Gastroesophageal sphincter (tissue), 4 donors: Measurements from ENCODE around the gene GTF3A. TPM values are rescaled to one million over a fixed set of nuclear protein-coding genes. Genes with fewer than 3 reads are reported as not detected.

ENCODE experiments used
- ATAC-seq: fragments of 150-250 bp; one replicate; pipeline ENCODE4 v1.9.1; 2016; ENCODE audit warnings: mild to moderate bottlenecking, moderate library complexity
- H3K27ac ChIP-seq, 4 donors: fragments of 200-600 bp; sonication (generic) in 3 of 4; 1 replicate in 3 of 4; 2 replicates in 1 of 4; pipeline ENCODE4 v1.5.1; 2016 to 2019
- H3K27me3 ChIP-seq: fragments of 200-600 bp; sonication (generic); one replicate; pipeline ENCODE4 v1.5.1; 2019
- H3K36me3 ChIP-seq, 2 donors: fragments of 200-600 bp; sonication (generic); one replicate each; pipeline ENCODE4 v1.5.1; 2019; ENCODE audit warnings: control low read depth in 1 of 2
- H3K4me1 ChIP-seq, 3 donors: fragments of 200-600 bp; sonication (generic); 1 replicate in 2 of 3; 2 replicates in 1 of 3; pipeline ENCODE4 v1.5.1; 2016 to 2019; ENCODE audit warnings: control low read depth in 2 of 3
- H3K4me3 ChIP-seq, 2 donors: fragments of 200-600 bp; sonication (generic); one replicate each; pipeline ENCODE4 v1.5.1; 2019; ENCODE audit warnings: mild to moderate bottlenecking in 1 of 2, moderate library complexity in 1 of 2
- H3K9me3 ChIP-seq, 3 donors: fragments of 200-600 bp; sonication (generic); one replicate each; pipeline ENCODE4 v1.5.1; 2017 to 2019; ENCODE audit warnings: control low read depth in 2 of 3
- EP300 ChIP-seq: sonication (generic); formaldehyde crosslinking; IDR thresholded peaks from one replicate; pipeline ENCODE4 v1.6.1; 2017; ENCODE audit warnings: antibody characterized with exemption, mild to moderate bottlenecking
- POLR2A ChIP-seq, 2 donors: fragments of 450-650 bp; IDR thresholded peaks; one replicate each; pipeline ENCODE4 v1.6.1; 2017; ENCODE audit warnings: antibody characterized with exemption in 2 of 2, mild to moderate bottlenecking in 2 of 2, moderate library complexity in 1 of 2
- POLR2AphosphoS5 ChIP-seq: sonication (generic); formaldehyde crosslinking; IDR thresholded peaks from one replicate; pipeline ENCODE4 v1.6.1; 2017; ENCODE audit warnings: antibody characterized with exemption
- WGBS, 2 donors: methylation state at CpG; one replicate each; pipeline ENCODE4 v1.1.5; 2018; ENCODE audit warnings: low coverage in 1 of 2; 5-methylcytosine and 5-hydroxymethylcytosine counted together
- total RNA-seq, 4 donors: library from RNA; depleted of rRNA; stranded (reverse); fragments of >200 nt; gene quantifications; one replicate each; pipeline ENCODE4 v1.1.0, GENCODE V29; 2016
- TF ChIP-seq, protein P1 (sequence below), 4 experiments: fragments of 200-600 bp in 2 of 4; fragments of 450-650 bp in 2 of 4; sonication (generic) in 1 of 4; IDR thresholded peaks; one replicate each; pipeline ENCODE4 v1.5.1; 2017 to 2019; ENCODE audit warnings: antibody characterized with exemption in 4 of 4, mild to moderate bottlenecking in 2 of 4, moderate library complexity in 2 of 4

GTF3A gene
- total RNA-seq, 4 donors from 2014 or later, result 90.5 to 151 (median 120) TPM

- peak overlapping the region; percentile 92 to 94 for H3K4me3 ChIP-seq
- H3K36me3 ChIP-seq, result no peaks in the 10 kb centered on the region
- TF ChIP-seq POLR2A (IDR thresholded peaks at IDR 0.05), result no peak
- TF ChIP-seq POLR2AphosphoS5, result peak; percentile 49
- TF ChIP-seq EP300, result no peak
- TF ChIP-seq, protein P1, sequence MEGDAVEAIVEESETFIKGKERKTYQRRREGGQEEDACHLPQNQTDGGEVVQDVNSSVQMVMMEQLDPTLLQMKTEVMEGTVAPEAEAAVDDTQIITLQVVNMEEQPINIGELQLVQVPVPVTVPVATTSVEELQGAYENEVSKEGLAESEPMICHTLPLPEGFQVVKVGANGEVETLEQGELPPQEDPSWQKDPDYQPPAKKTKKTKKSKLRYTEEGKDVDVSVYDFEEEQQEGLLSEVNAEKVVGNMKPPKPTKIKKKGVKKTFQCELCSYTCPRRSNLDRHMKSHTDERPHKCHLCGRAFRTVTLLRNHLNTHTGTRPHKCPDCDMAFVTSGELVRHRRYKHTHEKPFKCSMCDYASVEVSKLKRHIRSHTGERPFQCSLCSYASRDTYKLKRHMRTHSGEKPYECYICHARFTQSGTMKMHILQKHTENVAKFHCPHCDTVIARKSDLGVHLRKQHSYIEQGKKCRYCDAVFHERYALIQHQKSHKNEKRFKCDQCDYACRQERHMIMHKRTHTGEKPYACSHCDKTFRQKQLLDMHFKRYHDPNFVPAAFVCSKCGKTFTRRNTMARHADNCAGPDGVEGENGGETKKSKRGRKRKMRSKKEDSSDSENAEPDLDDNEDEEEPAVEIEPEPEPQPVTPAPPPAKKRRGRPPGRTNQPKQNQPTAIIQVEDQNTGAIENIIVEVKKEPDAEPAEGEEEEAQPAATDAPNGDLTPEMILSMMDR (IDR thresholded peaks at IDR 0.05), result peak in 1 of 4 experiments; percentile 7
- peak; percentile 30 for ATAC-seq
- peak overlapping the region; percentile 97 to 100 (median 99) for H3K27ac ChIP-seq
- no peaks in the 10 kb centered on the region for H3K9me3 ChIP-seq
- H3K4me1 ChIP-seq, result peaks cover 4 to 43% (median 18%) of the 10 kb centered on the region in 3 donors
- WGBS, 2 donors, result 0% methylated on average over 7 to 21 of the region's 34 CpGs
- H3K27me3 ChIP-seq, result no peaks in the 10 kb centered on the region
Observed at GRCh38 chr13:27450921-27451471, 26.6 kb downstream of the GTF3A start.

GRCh38 chr13:27455331-27455855, 31.0 kb downstream of the GTF3A start:
- Histone ChIP-seq H3K27ac (peak overlapping the region in 1 of 4 donors; percentile 8), H3K4me1 (peaks cover 0 to 11% (median 4%) of the 10 kb centered on the region in 3 donors), H3K27me3 (no peaks in the 10 kb centered on the region), H3K4me3 (peak overlapping the region in 1 of 2 donors; percentile 10), H3K9me3 (no peaks in the 10 kb centered on the region), H3K36me3 (no peaks in the 10 kb centered on the region)
- TF ChIP-seq EP300, result no peak
- TF ChIP-seq, protein P1 (IDR thresholded peaks at IDR 0.05), result no peak
- no peak for TF ChIP-seq POLR2AphosphoS5
- no peak for TF ChIP-seq POLR2A (IDR thresholded peaks at IDR 0.05)
- no peak for ATAC-seq
- 40% methylated on average over 3 of the region's 5 CpGs; no CpG with 5 or more reads in 1 of the 2 donors for WGBS, 2 donors

DNA sequence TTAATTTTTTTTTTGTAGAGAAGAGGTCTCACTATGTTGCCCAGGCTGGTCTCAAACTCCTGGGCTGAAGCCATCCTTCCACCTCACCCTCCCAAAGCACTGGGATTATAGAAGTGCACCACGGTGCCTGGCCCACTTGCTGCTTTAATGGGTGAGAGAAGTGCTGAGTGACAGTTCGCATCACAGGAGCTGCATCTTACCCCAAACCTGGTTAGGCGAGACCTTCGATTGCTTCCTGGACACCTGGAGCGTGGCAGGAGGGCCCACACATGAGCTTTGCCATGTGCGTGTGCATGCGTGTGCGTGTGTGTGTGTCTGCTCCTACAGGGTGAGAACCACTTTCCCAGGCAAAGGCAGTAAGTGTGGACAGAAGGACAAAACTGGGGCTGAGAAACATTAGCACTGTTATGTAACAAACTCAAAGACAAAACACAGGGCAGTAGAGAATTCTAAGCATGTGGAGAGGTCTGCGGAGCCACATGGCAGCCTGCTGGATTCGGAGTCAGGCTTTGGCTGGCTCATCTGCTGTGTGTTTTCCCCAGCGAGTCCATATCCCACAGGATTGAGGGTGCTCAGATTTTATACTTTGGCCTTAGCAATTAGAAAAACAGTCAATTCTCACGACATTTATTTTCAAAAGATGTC, 37.6 kb downstream of the GTF3A start:
- TF ChIP-seq, protein P1 (IDR thresholded peaks at IDR 0.05), result no peak
- TF ChIP-seq POLR2A (IDR thresholded peaks at IDR 0.05), result no peak
- no peak for TF ChIP-seq POLR2AphosphoS5
- TF ChIP-seq EP300, result no peak
- H3K4me3 ChIP-seq, result no peak overlapping the region
- WGBS, 2 donors, result 54 to 71% methylated on average over 6 to 7 of the region's 12 CpGs
- no peaks in the 10 kb centered on the region for H3K36me3 ChIP-seq
- peaks cover 0 to 5% (median 0%) of the 10 kb centered on the region in 3 donors for H3K4me1 ChIP-seq
- no peak for ATAC-seq
- H3K9me3 ChIP-seq, result no peaks in the 10 kb centered on the region
- no peaks in the 10 kb centered on the region for H3K27me3 ChIP-seq
- peak overlapping the region in 1 of 4 donors; percentile 32 for H3K27ac ChIP-seq

DNA sequence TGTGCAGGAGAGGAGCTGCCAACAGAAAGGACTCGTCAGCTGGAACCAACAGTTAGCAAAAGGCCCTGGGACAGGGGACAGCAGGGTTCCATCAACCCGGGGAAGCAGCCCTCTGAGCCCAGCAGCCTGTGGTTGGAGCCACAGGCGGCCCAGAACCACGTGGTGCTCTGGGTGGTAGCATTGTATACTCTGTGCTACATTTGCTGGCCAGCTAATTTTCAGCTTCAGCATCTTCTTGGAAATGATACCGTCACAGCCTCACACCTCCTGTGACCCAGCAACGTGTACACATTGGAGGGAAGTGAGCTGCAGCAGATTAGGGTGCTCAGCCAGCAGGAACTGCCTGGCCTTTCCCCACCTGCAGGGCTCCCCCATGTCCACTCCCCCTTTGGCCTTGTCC, 39.1 kb downstream of the GTF3A start:
- 62 to 73% methylated on average over 2 to 3 of the region's 6 CpGs for WGBS, 2 donors
- no peak for ATAC-seq

More for the DNA sequence above, 39.1 kb downstream of the GTF3A start:
- no peaks in the 10 kb centered on the region for H3K36me3 ChIP-seq
- H3K27me3 ChIP-seq, result no peaks in the 10 kb centered on the region
- H3K4me3 ChIP-seq, result no peak overlapping the region
- H3K27ac ChIP-seq, result no peak overlapping the region
- TF ChIP-seq, protein P1 (IDR thresholded peaks at IDR 0.05), result no peak
- TF ChIP-seq EP300, result no peak
- no peak for TF ChIP-seq POLR2AphosphoS5
- TF ChIP-seq POLR2A (IDR thresholded peaks at IDR 0.05), result no peak
- H3K9me3 ChIP-seq, result no peaks in the 10 kb centered on the region
- H3K4me1 ChIP-seq, result peaks cover 0 to 5% (median 0%) of the 10 kb centered on the region in 3 donors
